ENCODE results near the gene LSAMP.

DNA sequence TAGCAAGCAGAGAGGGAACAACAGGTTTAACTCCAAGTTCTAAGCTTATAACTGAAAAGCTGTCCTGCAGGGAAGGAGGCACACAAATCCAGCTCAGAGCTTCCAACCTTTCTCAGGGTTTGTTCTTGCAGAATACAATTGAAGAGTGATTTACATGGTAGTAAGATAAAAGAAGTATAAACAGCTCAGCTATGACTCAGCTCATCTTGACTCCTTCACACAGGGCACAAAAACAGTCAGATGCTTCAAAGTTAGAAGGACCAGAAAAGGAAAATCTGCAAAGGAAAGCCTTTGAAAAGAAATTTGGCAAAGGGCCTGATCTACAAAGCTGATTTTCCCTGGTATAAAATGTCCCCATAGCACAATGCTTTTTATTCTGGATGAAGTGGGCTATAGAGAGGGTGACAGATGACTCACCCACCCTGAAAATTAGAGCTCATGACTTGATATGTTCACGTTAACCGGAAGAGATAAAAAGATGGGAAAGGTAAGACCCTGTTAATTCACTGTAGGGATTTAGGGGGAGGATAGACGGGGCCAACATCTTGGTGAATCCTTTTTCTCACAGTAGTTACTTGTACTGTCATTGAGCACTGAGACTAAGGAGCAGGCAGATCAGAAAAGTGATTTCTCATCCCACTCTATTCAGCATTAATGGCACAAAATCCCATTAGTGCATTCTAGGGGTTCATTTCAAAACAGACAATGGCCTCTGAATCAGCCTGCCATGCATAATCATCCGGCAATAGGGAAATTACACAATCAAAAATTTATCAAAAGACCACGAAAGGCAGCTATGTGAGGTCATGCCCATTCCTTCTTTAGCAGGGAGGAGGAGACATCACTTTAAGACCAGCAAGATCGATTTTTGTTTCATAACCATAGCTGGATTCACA lies 678.5 kb downstream of the LSAMP start:
- TF ChIP-seq, protein P1, sequence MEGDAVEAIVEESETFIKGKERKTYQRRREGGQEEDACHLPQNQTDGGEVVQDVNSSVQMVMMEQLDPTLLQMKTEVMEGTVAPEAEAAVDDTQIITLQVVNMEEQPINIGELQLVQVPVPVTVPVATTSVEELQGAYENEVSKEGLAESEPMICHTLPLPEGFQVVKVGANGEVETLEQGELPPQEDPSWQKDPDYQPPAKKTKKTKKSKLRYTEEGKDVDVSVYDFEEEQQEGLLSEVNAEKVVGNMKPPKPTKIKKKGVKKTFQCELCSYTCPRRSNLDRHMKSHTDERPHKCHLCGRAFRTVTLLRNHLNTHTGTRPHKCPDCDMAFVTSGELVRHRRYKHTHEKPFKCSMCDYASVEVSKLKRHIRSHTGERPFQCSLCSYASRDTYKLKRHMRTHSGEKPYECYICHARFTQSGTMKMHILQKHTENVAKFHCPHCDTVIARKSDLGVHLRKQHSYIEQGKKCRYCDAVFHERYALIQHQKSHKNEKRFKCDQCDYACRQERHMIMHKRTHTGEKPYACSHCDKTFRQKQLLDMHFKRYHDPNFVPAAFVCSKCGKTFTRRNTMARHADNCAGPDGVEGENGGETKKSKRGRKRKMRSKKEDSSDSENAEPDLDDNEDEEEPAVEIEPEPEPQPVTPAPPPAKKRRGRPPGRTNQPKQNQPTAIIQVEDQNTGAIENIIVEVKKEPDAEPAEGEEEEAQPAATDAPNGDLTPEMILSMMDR (conservative IDR thresholded peaks at IDR 0.05; ENCODE audit: low read depth, low read length), result no peak
- TF ChIP-seq EZH2phosphoT487 (IDR thresholded peaks at IDR 0.05; ENCODE audit: borderline replicate concordance, low read length), result no peak

Data from PC-3 (cell line).